ENCODE measurements around the gene SNRNP40.

GRCh38 chr1:31234870-31235269 lies 61.7 kb downstream of the SNRNP40 start:
- no peak for TF ChIP-seq CTCF (IDR thresholded peaks at IDR 0.05)
- TF ChIP-seq POLR2A (IDR thresholded peaks at IDR 0.05) = no peak
